ENCODE data around the gene STBD1.

DNA sequence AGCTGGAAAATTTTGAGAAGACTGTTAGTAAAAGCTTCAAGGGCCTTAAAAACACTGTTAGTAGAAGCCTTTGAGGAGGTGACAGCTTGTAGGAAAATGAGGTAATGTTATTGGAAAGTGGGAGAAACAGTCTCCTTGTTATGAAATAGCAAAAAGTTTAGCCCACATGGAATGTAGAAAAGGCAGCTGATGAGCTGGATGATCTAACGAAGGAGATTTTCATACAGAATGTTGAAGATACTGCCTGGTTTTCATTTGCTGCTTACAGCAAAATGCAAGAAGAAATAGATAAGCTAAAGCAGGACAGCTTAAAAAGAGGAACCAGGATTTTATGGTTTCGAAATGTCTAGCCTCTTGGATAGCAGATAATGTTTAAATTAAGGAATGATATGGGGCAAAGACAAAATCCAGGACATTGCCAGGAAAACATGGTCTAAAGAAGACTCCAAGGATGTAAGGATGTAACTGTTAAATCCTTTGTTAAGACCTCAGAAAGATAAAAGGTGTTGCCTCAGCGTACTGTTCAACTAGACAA, 10.2 kb upstream of the STBD1 start:
- no peak for TF ChIP-seq CTCF (conservative IDR thresholded peaks at IDR 0.05; ENCODE audit: low read depth, low read length)
- TF ChIP-seq FOS (IDR thresholded peaks at IDR 0.05; ENCODE audit: low read depth, low read length), result no peak
- TF ChIP-seq MXI1 (IDR thresholded peaks at IDR 0.05; ENCODE audit: borderline replicate concordance, low read depth, low read length), result no peak
- no peak for TF ChIP-seq POLR2A (IDR thresholded peaks at IDR 0.05; ENCODE audit: low read depth, low read length)
- TF ChIP-seq, protein P1, sequence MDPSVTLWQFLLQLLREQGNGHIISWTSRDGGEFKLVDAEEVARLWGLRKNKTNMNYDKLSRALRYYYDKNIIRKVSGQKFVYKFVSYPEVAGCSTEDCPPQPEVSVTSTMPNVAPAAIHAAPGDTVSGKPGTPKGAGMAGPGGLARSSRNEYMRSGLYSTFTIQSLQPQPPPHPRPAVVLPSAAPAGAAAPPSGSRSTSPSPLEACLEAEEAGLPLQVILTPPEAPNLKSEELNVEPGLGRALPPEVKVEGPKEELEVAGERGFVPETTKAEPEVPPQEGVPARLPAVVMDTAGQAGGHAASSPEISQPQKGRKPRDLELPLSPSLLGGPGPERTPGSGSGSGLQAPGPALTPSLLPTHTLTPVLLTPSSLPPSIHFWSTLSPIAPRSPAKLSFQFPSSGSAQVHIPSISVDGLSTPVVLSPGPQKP (IDR thresholded peaks at IDR 0.05; ENCODE audit: borderline replicate concordance, low read depth, low read length), result no peak

All from IMR-90 (cell line).